SK-N-SH (cell line): ENCODE results near the gene VCAN. TPM values are rescaled to one million over a fixed set of nuclear protein-coding genes. Genes with fewer than 3 reads are reported as not detected.
A peak's percentile ranks its signal among the peaks of the same experiment; 100 is the strongest.

Source experiments
- CTCF ChIA-PET: fragments of 300-600, 350-600 bp; formaldehyde crosslinking; extraction: SDS; loops from one replicate; lab custom pipeline; 2021; lab: Yijun Ruan, JAX
- POLR2A ChIA-PET: fragments of 350-600 bp; sonication (Branson Sonifier 250); formaldehyde crosslinking; extraction: SDS; loops from one replicate; lab custom pipeline; 2020; ENCODE audit warnings: antibody characterized with exemption, inconsistent platforms; lab: Yijun Ruan, JAX
- DNase-seq: peaks from one replicate; pipeline ENCODE4 v3.0.0; 2012
- H2AFZ ChIP-seq: fragments of 200-600 bp; sonication (generic); 2 replicates; pipeline ENCODE4 v1.8.1; 2016; ENCODE audit warnings: antibody characterized with exemption, mild to moderate bottlenecking, low read depth
- H3F3A ChIP-seq: fragments of 200-600 bp; sonication (generic); replicated peaks from 2 replicates; pipeline ENCODE3; 2016; ENCODE audit warnings: antibody characterized with exemption, mild to moderate bottlenecking; ENCODE audit not compliant: insufficient read depth
- H3K27ac ChIP-seq, 2 experiments: fragments of 200-500 bp in 1 of 2; fragments of 200-600 bp in 1 of 2; sonication (Bioruptor generic) in 1 of 2; sonication (generic), shearing (Covaris generic) in 1 of 2; 2 replicates each; pipeline versions ENCODE4 v1.5.1 to v1.6.1; 2014 to 2016; ENCODE audit warnings: low read depth in 2 of 2, inconsistent platforms in 1 of 2, low read length in 1 of 2, mild to moderate bottlenecking in 1 of 2, mixed read lengths in 1 of 2
- H3K27me3 ChIP-seq: fragments of 200-600 bp; sonication (generic), shearing (Covaris generic); 2 replicates; pipeline ENCODE4 v1.6.1; 2016; ENCODE audit warnings: mixed run types; ENCODE audit not compliant: insufficient read depth
- H3K36me3 ChIP-seq, 2 experiments: fragments of 200-500 bp in 1 of 2; fragments of 200-600 bp in 1 of 2; sonication (Bioruptor generic) in 1 of 2; sonication (generic) in 1 of 2; replicated peaks in 1 of 2; 2 replicates each; pipeline versions ENCODE3 to v1.5.1; 2014 to 2016; ENCODE audit warnings: low read length in 1 of 2, mild to moderate bottlenecking in 1 of 2; ENCODE audit not compliant: insufficient read depth in 2 of 2, control insufficient read depth in 1 of 2
- H3K4me1 ChIP-seq, 2 experiments: fragments of 200-500 bp in 1 of 2; fragments of 200-600 bp in 1 of 2; sonication (Bioruptor generic) in 1 of 2; sonication (generic), shearing (Covaris generic) in 1 of 2; 2 replicates each; pipeline versions ENCODE4 v1.5.1 to v1.6.1; 2014 to 2016; ENCODE audit warnings: low read depth in 1 of 2, low read length in 1 of 2, mixed run types in 1 of 2; ENCODE audit not compliant: insufficient read depth in 2 of 2, control insufficient read depth in 1 of 2
- H3K4me2 ChIP-seq: fragments of 200-600 bp; sonication (generic), shearing (Covaris generic); 2 replicates; pipeline ENCODE4 v1.6.1; 2017; ENCODE audit warnings: mixed run types
- H3K4me3 ChIP-seq, 2 experiments: fragments of 200-500 bp in 1 of 2; fragments of 200-600 bp in 1 of 2; sonication (Bioruptor generic) in 1 of 2; sonication (generic), shearing (Covaris generic) in 1 of 2; 2 replicates each; pipeline versions ENCODE4 v1.5.1 to v1.8.1; 2014 to 2016; ENCODE audit warnings: low read depth in 2 of 2, inconsistent platforms in 1 of 2, low read length in 1 of 2, mild to moderate bottlenecking in 1 of 2, mixed read lengths in 1 of 2, moderate library complexity in 1 of 2
- H3K79me2 ChIP-seq: fragments of 200-600 bp; sonication (generic); 2 replicates; pipeline ENCODE4 v1.8.1; 2017; ENCODE audit warnings: mild to moderate bottlenecking; ENCODE audit not compliant: insufficient read depth
- H3K9ac ChIP-seq: fragments of 200-600 bp; sonication (generic); 2 replicates; pipeline ENCODE4 v1.6.1; 2017; ENCODE audit warnings: mixed run types
- H3K9me2 ChIP-seq: fragments of 200-600 bp; sonication (generic); 2 replicates; pipeline ENCODE4 v1.6.1; 2017; ENCODE audit warnings: mixed run types
- H3K9me3 ChIP-seq: fragments of 200-600 bp; sonication (generic); 2 replicates; pipeline ENCODE4 v1.6.1; 2017; ENCODE audit warnings: mixed run types, mild to moderate bottlenecking, moderate library complexity
- H4K20me1 ChIP-seq: fragments of 200-600 bp; sonication (generic); 2 replicates; pipeline ENCODE4 v1.6.1; 2017; ENCODE audit warnings: mild to moderate bottlenecking, mixed run types; ENCODE audit not compliant: insufficient read depth
- EP300 ChIP-seq, 2 experiments: IDR thresholded peaks; 2 replicates each; pipeline versions ENCODE4 v1.4.0 to v1.6.1; 2012; ENCODE audit warnings: borderline replicate concordance in 1 of 2, low read depth in 1 of 2, low read length in 1 of 2
- EZH2phosphoT487 ChIP-seq: fragments of 200-600 bp; sonication (generic); IDR thresholded peaks from 2 replicates; pipeline ENCODE4 v1.6.1; 2017; ENCODE audit warnings: low read depth, mixed run types, mild to moderate bottlenecking, antibody characterized with exemption, moderate library complexity, borderline replicate concordance
- GABPA ChIP-seq: IDR thresholded peaks from 2 replicates; pipeline ENCODE4 v1.4.0; 2012; ENCODE audit warnings: low read depth, mild to moderate bottlenecking
- GATA2 ChIP-seq: sonication (generic); formaldehyde crosslinking; IDR thresholded peaks from 2 replicates; pipeline ENCODE4 v1.5.0; 2020; ENCODE audit warnings: mild to moderate bottlenecking, missing genetic modification reagents
- MAX ChIP-seq: IDR thresholded peaks from 2 replicates; pipeline ENCODE4 v1.4.0; 2012; ENCODE audit warnings: low read depth
- MXI1 ChIP-seq: IDR thresholded peaks from 2 replicates; pipeline ENCODE4 v1.6.1; 2012; ENCODE audit warnings: mild to moderate bottlenecking, low read depth, low read length, improper control_type of control experiment
- TAF1 ChIP-seq: IDR thresholded peaks from 2 replicates; pipeline ENCODE4 v1.6.1; 2012; ENCODE audit warnings: low read depth, mild to moderate bottlenecking, low read length, moderate library complexity, borderline replicate concordance
- YY1 ChIP-seq: IDR thresholded peaks from 2 replicates; pipeline ENCODE4 v1.4.0; 2012; ENCODE audit warnings: low read depth, mild to moderate bottlenecking
- WGBS: methylation state at CpG from one replicate; pipeline ENCODE4 v1.1.6; 2017; ENCODE audit warnings: low lambda C conversion rate; 5-methylcytosine and 5-hydroxymethylcytosine counted together
- polyA plus RNA-seq, 3 experiments: library from polyadenylated mRNA; depleted of rRNA; stranded (reverse); fragments of >200 nt; gene quantifications; 2 replicates each; pipeline ENCODE4 v1.2.3, GENCODE V29; 2012
- TF ChIP-seq, protein P1 (sequence below): fragments of 150-350 bp; IDR thresholded peaks from 2 replicates; pipeline ENCODE4 v1.6.1; 2016; ENCODE audit warnings: mild to moderate bottlenecking, low read depth, low read length
- TF ChIP-seq, protein P2 (sequence below): fragments of 200-600 bp; sonication (generic); IDR thresholded peaks from 2 replicates; pipeline ENCODE4 v1.6.1; 2017; ENCODE audit warnings: antibody characterized with exemption, mild to moderate bottlenecking, moderate library complexity

The VCAN gene
- polyA plus RNA-seq, 1 of the 3 experiments (the other 2 are of a cell fraction) = 142 TPM

GRCh38 chr5:83469075-83469474 is 2.5 kb upstream of the VCAN start:
- no peak overlapping the region for H3K4me2 ChIP-seq
- H3K4me3 ChIP-seq = no peak overlapping the region
- H3K79me2 ChIP-seq = peaks cover 19% of the 10 kb centered on the region
- no peaks in the 10 kb centered on the region; the same call in 1 of the 2 replicates for H4K20me1 ChIP-seq
- peak; percentile 28 for DNase-seq
- no peaks in the 10 kb centered on the region for H3K36me3 ChIP-seq
- H2AFZ ChIP-seq = no peak overlapping the region
- no peak overlapping the region for H3K9ac ChIP-seq
- POLR2A ChIA-PET = no interaction called here
- no peak overlapping the region for H3K27ac ChIP-seq
- TF ChIP-seq, protein P1, sequence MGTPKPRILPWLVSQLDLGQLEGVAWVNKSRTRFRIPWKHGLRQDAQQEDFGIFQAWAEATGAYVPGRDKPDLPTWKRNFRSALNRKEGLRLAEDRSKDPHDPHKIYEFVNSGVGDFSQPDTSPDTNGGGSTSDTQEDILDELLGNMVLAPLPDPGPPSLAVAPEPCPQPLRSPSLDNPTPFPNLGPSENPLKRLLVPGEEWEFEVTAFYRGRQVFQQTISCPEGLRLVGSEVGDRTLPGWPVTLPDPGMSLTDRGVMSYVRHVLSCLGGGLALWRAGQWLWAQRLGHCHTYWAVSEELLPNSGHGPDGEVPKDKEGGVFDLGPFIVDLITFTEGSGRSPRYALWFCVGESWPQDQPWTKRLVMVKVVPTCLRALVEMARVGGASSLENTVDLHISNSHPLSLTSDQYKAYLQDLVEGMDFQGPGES = no peak
- TF ChIP-seq GATA2 (CRISPR knock-in tag) (0 out of 2 replicates have a peak, but pooled peaks have one; percentile 35), EP300 (IDR thresholded peaks at IDR 0.05; ENCODE audit: borderline replicate concordance in 1 of 2, low read depth in 1 of 2, low read length in 1 of 2) (0 out of 4 replicates have a peak, but pooled peaks of 1 of the 2 experiments have one; percentile 22), MXI1 (no peak), GABPA (no peak)
- no peaks in the 10 kb centered on the region for H3K9me3 ChIP-seq
- peaks cover 0 to 4% of the 10 kb centered on the region in 2 experiments; a peak in 2 of 4 replicates for H3K4me1 ChIP-seq
- no peaks in the 10 kb centered on the region for H3K9me2 ChIP-seq
- no peaks in the 10 kb centered on the region for H3K27me3 ChIP-seq
- H3F3A ChIP-seq = peaks cover 6% of the 10 kb centered on the region
- CTCF ChIA-PET = interaction anchor here (1.2 kb wide), 1 partner anchor 180 kb away, joined by 3 read pairs; no protein-coding TSS in a partner anchor

DNA sequence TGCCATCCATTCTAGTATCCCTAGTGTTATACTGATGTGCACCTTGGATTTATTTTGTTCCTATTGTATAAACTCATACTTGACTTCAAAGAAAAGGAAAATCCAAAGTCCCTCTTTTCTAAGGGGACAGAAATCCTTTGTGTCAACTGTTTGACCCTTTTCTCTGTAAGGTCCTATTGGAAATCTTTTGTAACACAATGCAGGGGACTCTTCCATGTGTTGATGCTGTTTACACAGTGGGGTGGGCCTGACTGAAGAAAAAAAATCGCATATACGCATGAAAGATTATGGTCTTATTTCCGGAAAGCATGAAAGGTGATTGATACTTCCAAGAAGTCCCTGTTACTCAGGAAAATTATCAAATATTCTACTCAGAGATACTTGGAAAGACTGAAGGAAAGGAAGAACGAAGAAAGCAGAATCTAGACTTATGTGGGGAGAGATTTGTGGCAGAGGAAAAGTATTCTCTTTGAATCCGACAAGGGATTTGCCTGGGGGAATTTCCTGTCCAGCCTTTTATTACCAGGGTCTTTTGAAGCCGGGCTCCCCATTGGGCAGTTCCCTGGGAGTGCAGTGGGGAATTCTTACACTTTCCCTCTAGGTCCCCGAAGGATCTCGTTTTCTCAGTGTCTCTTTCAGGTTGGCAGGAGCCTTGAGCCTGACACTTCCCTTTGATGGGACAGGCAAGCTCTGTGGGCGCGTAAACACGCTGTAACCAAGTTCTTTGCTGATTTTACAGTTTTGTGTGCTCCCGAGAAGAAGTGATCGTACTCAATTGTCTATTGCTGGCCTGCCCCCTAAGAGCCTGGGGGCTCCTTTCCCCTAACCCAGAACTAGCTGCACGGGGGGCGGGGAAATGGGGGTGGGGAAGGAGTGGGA is 779 bp upstream of the VCAN start:
- no peak for TF ChIP-seq MAX
- TF ChIP-seq TAF1 = no peak
- TF ChIP-seq, protein P2, sequence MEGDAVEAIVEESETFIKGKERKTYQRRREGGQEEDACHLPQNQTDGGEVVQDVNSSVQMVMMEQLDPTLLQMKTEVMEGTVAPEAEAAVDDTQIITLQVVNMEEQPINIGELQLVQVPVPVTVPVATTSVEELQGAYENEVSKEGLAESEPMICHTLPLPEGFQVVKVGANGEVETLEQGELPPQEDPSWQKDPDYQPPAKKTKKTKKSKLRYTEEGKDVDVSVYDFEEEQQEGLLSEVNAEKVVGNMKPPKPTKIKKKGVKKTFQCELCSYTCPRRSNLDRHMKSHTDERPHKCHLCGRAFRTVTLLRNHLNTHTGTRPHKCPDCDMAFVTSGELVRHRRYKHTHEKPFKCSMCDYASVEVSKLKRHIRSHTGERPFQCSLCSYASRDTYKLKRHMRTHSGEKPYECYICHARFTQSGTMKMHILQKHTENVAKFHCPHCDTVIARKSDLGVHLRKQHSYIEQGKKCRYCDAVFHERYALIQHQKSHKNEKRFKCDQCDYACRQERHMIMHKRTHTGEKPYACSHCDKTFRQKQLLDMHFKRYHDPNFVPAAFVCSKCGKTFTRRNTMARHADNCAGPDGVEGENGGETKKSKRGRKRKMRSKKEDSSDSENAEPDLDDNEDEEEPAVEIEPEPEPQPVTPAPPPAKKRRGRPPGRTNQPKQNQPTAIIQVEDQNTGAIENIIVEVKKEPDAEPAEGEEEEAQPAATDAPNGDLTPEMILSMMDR = no peak
- TF ChIP-seq YY1 = no peak
- no peak for TF ChIP-seq EP300 (IDR thresholded peaks at IDR 0.05; ENCODE audit: borderline replicate concordance in 1 of 2, low read depth in 1 of 2, low read length in 1 of 2)
- TF ChIP-seq EZH2phosphoT487 = no peak
- TF ChIP-seq MXI1 = no peak

More for the DNA sequence above, 779 bp upstream of the VCAN start:
- peak overlapping the region; percentile 93; the same call in 1 of the 2 replicates for H3K9ac ChIP-seq
- H3K9me2 ChIP-seq = no peaks in the 10 kb centered on the region
- H3K27ac ChIP-seq = peak overlapping the region in 1 of 2 experiments; percentile 92; a peak in 2 of 4 replicates
- H3K4me1 ChIP-seq = peaks cover 4 to 8% of the 10 kb centered on the region in 2 experiments; a peak in 3 of 4 replicates
- H3K9me3 ChIP-seq = no peaks in the 10 kb centered on the region
- POLR2A ChIA-PET = no interaction called here
- H3K4me3 ChIP-seq = peak overlapping the region; percentile 67 to 95
- H4K20me1 ChIP-seq = no peaks in the 10 kb centered on the region; the same call in 1 of the 2 replicates
- peak overlapping the region; percentile 54; the same call in 1 of the 2 replicates for H2AFZ ChIP-seq
- CTCF ChIA-PET = interaction anchor here (1.0 to 3.3 kb wide), 8 partner anchors 26 to 1119 kb away, joined by 3 to 32 read pairs (median 4); no protein-coding TSS in a partner anchor
- 53% methylated on average over 11 of the region's 15 CpGs for WGBS
- H3K36me3 ChIP-seq = no peaks in the 10 kb centered on the region
- DNase-seq = peak; percentile 11
- H3F3A ChIP-seq = peaks cover 15% of the 10 kb centered on the region
- H3K4me2 ChIP-seq = peak overlapping the region; percentile 92
- H3K79me2 ChIP-seq = peaks cover 27% of the 10 kb centered on the region
- no peaks in the 10 kb centered on the region for H3K27me3 ChIP-seq
